Small intestine (tissue), 7 donors: Measurements from ENCODE around the gene SPEG. TPM values are rescaled to one million over a fixed set of nuclear protein-coding genes. Genes with fewer than 3 reads are reported as not detected.
A peak's percentile ranks its signal among the peaks of the same experiment; 100 is the strongest.

ENCODE experiments used
- DNase-seq, 2 donors: peaks; one replicate each; pipeline versions ENCODE4 v3.0.0 to v3.0.0-alpha.2; 2013
- FAIRE-seq: peaks from 2 replicates; lab custom pipeline; 2012; peaks lifted over from hg19 to GRCh38; lab: Jason Lieb, UNC
- H3K27ac ChIP-seq, 3 donors: one replicate each; pipeline ENCODE4 v1.5.1; 2013; ENCODE audit warnings: low read length in 2 of 3, mild to moderate bottlenecking in 2 of 3, control low read depth in 1 of 3, inconsistent platforms in 1 of 3, low read depth in 1 of 3, moderate library complexity in 1 of 3
- H3K27me3 ChIP-seq, 3 donors: one replicate each; pipeline ENCODE4 v1.6.1; 2013; ENCODE audit warnings: low read length in 3 of 3, inconsistent platforms in 1 of 3; ENCODE audit not compliant: control insufficient read depth in 3 of 3, insufficient read depth in 3 of 3
- H3K36me3 ChIP-seq, 3 donors: one replicate each; pipeline ENCODE4 v1.6.1; 2013; ENCODE audit warnings: low read length in 3 of 3, inconsistent platforms in 1 of 3, low read depth in 1 of 3, mild to moderate bottlenecking in 1 of 3, moderate library complexity in 1 of 3; ENCODE audit not compliant: control insufficient read depth in 3 of 3, insufficient read depth in 2 of 3
- H3K4me1 ChIP-seq, 3 donors: one replicate each; pipeline ENCODE4 v1.6.1; 2013; ENCODE audit warnings: low read length in 2 of 3, inconsistent platforms in 1 of 3, low read depth in 1 of 3, mild to moderate bottlenecking in 1 of 3, moderate library complexity in 1 of 3; ENCODE audit not compliant: control insufficient read depth in 3 of 3, insufficient read depth in 2 of 3
- H3K4me3 ChIP-seq, 3 donors: one replicate each; pipeline ENCODE4 v1.5.1; 2013; ENCODE audit warnings: low read length in 3 of 3, control low read depth in 1 of 3, inconsistent platforms in 1 of 3, low read depth in 1 of 3, mild to moderate bottlenecking in 1 of 3, moderate library complexity in 1 of 3
- H3K9me3 ChIP-seq, 2 donors: one replicate each; pipeline ENCODE4 v1.6.1; 2013; ENCODE audit warnings: low read depth in 1 of 2, low read length in 1 of 2; ENCODE audit not compliant: control insufficient read depth in 2 of 2, insufficient read depth in 1 of 2
- WGBS, 3 donors: extraction: QIAGEN DNeasy Blood & Tissue Kit; methylation state at CpG; one replicate each; pipeline ENCODE4 v1.1.7; 2013; 5-methylcytosine and 5-hydroxymethylcytosine counted together
- polyA plus RNA-seq, 4 donors: library from polyadenylated mRNA; stranded (reverse) in 3 of 4; unstranded in 1 of 4; fragments of 200-250 nt in 3 of 4; fragments of 120-200 nt in 1 of 4; gene quantifications; one replicate each; pipeline versions ENCODE4 v1.2.1 to v1.2.3, GENCODE V29; 2013
- donor health status: healthy with polysubstance abuse.
- donor health status: control.
- donor health status: control.
- donor health status: Bipolar disorder and iron deficiency.
- donor health status: healthy.

The SPEG gene
- polyA plus RNA-seq, 4 donors, result 0.45 to 15.7 (median 5.3) TPM

GRCh38 chr2:219439506-219439905 lies 4.9 kb downstream of the SPEG start:
- DNase-seq, result no peak
- H3K4me3 ChIP-seq, result no peak overlapping the region
- H3K27me3 ChIP-seq, result peaks cover 15 to 67% (median 19%) of the 10 kb centered on the region in 3 donors
- no peaks in the 10 kb centered on the region for H3K36me3 ChIP-seq
- no peak for FAIRE-seq
- no peaks in the 10 kb centered on the region for H3K9me3 ChIP-seq
- no peak overlapping the region for H3K27ac ChIP-seq
- 68 to 83% (median 79%) methylated on average over 5 to 6 of the region's 6 CpGs for WGBS, 3 donors
- H3K4me1 ChIP-seq, result peaks cover 0 to 12% (median 0%) of the 10 kb centered on the region in 3 donors

GRCh38 chr2:219440388-219441256 lies 6.0 kb downstream of the SPEG start:
- no peak for DNase-seq
- Histone ChIP-seq H3K27ac (no peak overlapping the region), H3K36me3 (no peaks in the 10 kb centered on the region), H3K27me3 (peaks cover 10 to 66% (median 11%) of the 10 kb centered on the region in 3 donors), H3K4me3 (no peak overlapping the region), H3K9me3 (no peaks in the 10 kb centered on the region), H3K4me1 (peaks cover 0 to 7% (median 0%) of the 10 kb centered on the region in 3 donors)
- no peak for FAIRE-seq
- 50 to 75% (median 61%) methylated on average over 6 of the region's 6 CpGs for WGBS, 3 donors

- no peaks in the 10 kb centered on the region for H3K36me3 ChIP-seq
- H3K27ac ChIP-seq, result no peak overlapping the region
- FAIRE-seq (no peak), DNase-seq (peak in 1 of 2 donors; percentile 50)
- H3K9me3 ChIP-seq, result no peaks in the 10 kb centered on the region
- 2 to 4% (median 2%) methylated on average over 30 to 78 of the region's 78 CpGs for WGBS, 3 donors
- peaks cover 4 to 66% (median 7%) of the 10 kb centered on the region in 3 donors for H3K27me3 ChIP-seq
- H3K4me3 ChIP-seq, result peak overlapping the region; percentile 25 to 57 (median 29)
- peaks cover 0 to 7% (median 0%) of the 10 kb centered on the region in 3 donors for H3K4me1 ChIP-seq
Measured at GRCh38 chr2:219441451-219442255, 7.0 kb downstream of the SPEG start.

GRCh38 chr2:219442256-219443015 lies 7.8 kb downstream of the SPEG start:
- no peak for DNase-seq
- H3K27me3 ChIP-seq, result peaks cover 4 to 70% (median 7%) of the 10 kb centered on the region in 3 donors
- peak overlapping the region; percentile 10 to 57 (median 29) for H3K4me3 ChIP-seq
- H3K4me1 ChIP-seq, result peaks cover 0 to 8% (median 0%) of the 10 kb centered on the region in 3 donors
- no peak for FAIRE-seq
- 4 to 8% (median 8%) methylated on average over 25 to 35 of the region's 35 CpGs for WGBS, 3 donors
- peak overlapping the region in 1 of 3 donors; percentile 23 for H3K27ac ChIP-seq
- no peaks in the 10 kb centered on the region for H3K9me3 ChIP-seq
- peaks cover 0 to 2% (median 0%) of the 10 kb centered on the region in 3 donors for H3K36me3 ChIP-seq

GRCh38 chr2:219443016-219443696 lies 8.5 kb downstream of the SPEG start:
- no peak for DNase-seq
- Histone ChIP-seq H3K27me3 (peaks cover 4 to 74% (median 7%) of the 10 kb centered on the region in 3 donors), H3K27ac (no peak overlapping the region), H3K4me3 (peak overlapping the region in 1 of 3 donors; percentile 10), H3K9me3 (no peaks in the 10 kb centered on the region), H3K36me3 (peaks cover 0 to 2% (median 0%) of the 10 kb centered on the region in 3 donors), H3K4me1 (peaks cover 0 to 12% (median 0%) of the 10 kb centered on the region in 3 donors)
- no peak for FAIRE-seq
- WGBS, 3 donors, result 70 to 81% (median 80%) methylated on average over 12 of the region's 12 CpGs

- DNase-seq (no peak), FAIRE-seq (no peak)
- Histone ChIP-seq H3K4me1 (peaks cover 0 to 12% (median 0%) of the 10 kb centered on the region in 3 donors), H3K4me3 (no peak overlapping the region), H3K27me3 (peaks cover 4 to 75% (median 7%) of the 10 kb centered on the region in 3 donors), H3K27ac (no peak overlapping the region), H3K9me3 (no peaks in the 10 kb centered on the region), H3K36me3 (peaks cover 0 to 2% (median 0%) of the 10 kb centered on the region in 3 donors)
- WGBS, 3 donors, result 41 to 61% (median 41%) methylated on average over 3 of the region's 3 CpGs
Measured at GRCh38 chr2:219443697-219444023, 9.0 kb downstream of the SPEG start.

- no peak overlapping the region for H3K27ac ChIP-seq
- DNase-seq, result no peak
Measured at GRCh38 chr2:219444566-219445091, 10.0 kb downstream of the SPEG start.

More at GRCh38 chr2:219444566-219445091, 10.0 kb downstream of the SPEG start:
- Histone ChIP-seq H3K36me3 (peaks cover 0 to 3% (median 0%) of the 10 kb centered on the region in 3 donors), H3K9me3 (no peaks in the 10 kb centered on the region), H3K27me3 (peaks cover 7 to 78% (median 8%) of the 10 kb centered on the region in 3 donors), H3K4me1 (peaks cover 0 to 12% (median 0%) of the 10 kb centered on the region in 3 donors), H3K4me3 (no peak overlapping the region)
- FAIRE-seq, result no peak
- WGBS, 3 donors, result 62 to 84% (median 81%) methylated on average over 22 to 23 of the region's 23 CpGs
